Fibroblast of pulmonary artery (primary cell): ENCODE results near the gene DDX47.
"Not testable (repeated sequence)": the region's sequence is repeated elsewhere in the genome, so short reads cannot be mapped to it uniquely, and the experiment has no call there.

ENCODE experiments used
- DNase-seq: peaks from one replicate; pipeline ENCODE4 v3.0.0-alpha.2; 2010; ENCODE audit warnings: low read depth
- H3K4me3 ChIP-seq: replicated peaks from 2 replicates; pipeline ENCODE4 v1.5.1; 2011; ENCODE audit warnings: low read depth, mild to moderate bottlenecking, control low read depth, low read length, moderate library complexity
- CTCF ChIP-seq: IDR thresholded peaks from 2 replicates; pipeline ENCODE4 v1.5.1; 2011; ENCODE audit warnings: mild to moderate bottlenecking, control low read depth, low read length, inconsistent platforms; ENCODE audit errors: missing control alignments

The DDX47 gene

GRCh38 chr12:12872139-12872933, 59.2 kb downstream of the DDX47 start:
- no peak overlapping the region for H3K4me3 ChIP-seq
- peak; percentile 65 for DNase-seq
- TF ChIP-seq CTCF = no peak

- H3K4me3 ChIP-seq = no peak overlapping the region
- no peak for TF ChIP-seq CTCF
- DNase-seq = no peak
Observed at GRCh38 chr12:12872934-12873275, 59.8 kb downstream of the DDX47 start.

GRCh38 chr12:12874029-12874428, 60.9 kb downstream of the DDX47 start:
- TF ChIP-seq CTCF = no peak
- H3K4me3 ChIP-seq = no peak overlapping the region
- DNase-seq = no peak

GRCh38 chr12:12875301-12875700, 62.2 kb downstream of the DDX47 start:
- not testable (repeated sequence) for DNase-seq, H3K4me3 ChIP-seq

- DNase-seq = no peak
- no peak for TF ChIP-seq CTCF
- H3K4me3 ChIP-seq = no peak overlapping the region
Observed at GRCh38 chr12:12877153-12877768, 64.1 kb downstream of the DDX47 start.

- DNase-seq = no peak
Observed at GRCh38 chr12:12877781-12878455, 64.8 kb downstream of the DDX47 start.

More at GRCh38 chr12:12877781-12878455, 64.8 kb downstream of the DDX47 start:
- H3K4me3 ChIP-seq = no peak overlapping the region
- TF ChIP-seq CTCF = no peak
